ENCODE measurements around the gene ZNF491.

Gene ZNF491

DNA sequence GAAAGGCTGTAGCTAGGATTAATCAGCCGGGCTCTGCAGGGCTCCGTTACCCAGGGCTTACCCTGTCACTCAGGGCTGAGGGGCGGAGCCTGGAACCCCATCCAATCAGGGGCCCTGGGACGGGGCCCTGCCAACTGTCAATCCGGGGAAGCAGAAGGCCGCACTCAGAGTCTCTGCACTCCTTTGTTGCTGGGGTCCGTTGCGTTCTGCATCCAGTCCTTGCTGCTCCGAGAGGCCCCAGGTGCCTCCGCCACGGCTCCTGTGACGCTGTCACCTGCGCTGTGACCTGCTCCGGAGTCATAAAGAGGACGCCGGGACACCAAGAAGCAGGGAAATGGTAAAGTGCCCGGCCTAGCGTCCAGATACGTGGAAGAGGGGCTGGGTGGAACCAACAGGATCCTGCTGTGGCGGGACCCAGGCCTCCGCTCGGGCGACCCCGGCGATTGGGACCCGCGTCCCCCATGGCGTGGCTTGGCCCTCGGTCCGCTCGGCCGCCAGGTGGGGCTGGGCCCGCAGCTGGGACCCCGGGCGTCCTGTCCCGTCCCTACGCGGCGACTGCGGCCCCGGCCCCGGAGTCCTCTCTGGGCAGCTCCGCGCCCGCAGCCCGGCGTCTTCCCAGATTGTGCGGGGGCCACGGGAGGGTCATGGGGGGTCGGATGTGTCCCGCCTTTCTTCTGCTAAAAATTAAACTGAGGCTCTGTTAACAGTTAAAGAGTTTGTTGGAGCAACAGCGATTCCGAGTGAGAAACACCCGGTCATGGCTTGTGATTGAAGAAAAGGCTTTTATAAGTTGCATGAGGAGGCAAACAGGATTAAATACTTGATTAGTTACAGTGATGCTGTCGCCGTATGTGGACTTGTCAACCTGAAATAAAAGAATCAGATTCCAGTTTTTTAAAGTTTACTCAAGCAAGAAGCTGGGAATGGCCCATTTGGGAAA, at the start of gene ZNF491:
Gene ZNF491, plus strand, starts transcription at position 133 of the 940 bp plus-strand sequence. CDS start 7,431 bp downstream, outside the sequence.
- TF ChIP-seq POLR2AphosphoS5 (IDR thresholded peaks at IDR 0.05; ENCODE audit: borderline replicate concordance, low read depth, low read length) (peak; percentile 46; the same call in 1 of the 2 replicates), FOXP2 (optimal IDR thresholded peaks at IDR 0.05; ENCODE audit: control extremely low read depth, extremely low read length, insufficient read depth) (no peak), EZH2 (IDR thresholded peaks at IDR 0.05) (no peak)
- H3K9me3 ChIP-seq (ENCODE audit: low read depth, low read length), result 0 out of 2 replicates have a peak, but pooled peaks cover 4% of the 10 kb centered on the region
- DNase-seq (ENCODE audit: low read depth, low spot score), result no peak
- H3K4me3 ChIP-seq, result peak within 1 kb of the TSS; percentile 72
- H3K36me3 ChIP-seq (ENCODE audit: insufficient read depth, low read length), result no peaks in the 10 kb centered on the region
- H3K27ac ChIP-seq, result no peak within 1 kb of the TSS
- H3K9ac ChIP-seq (ENCODE audit: insufficient read length), result no peak within 1 kb of the TSS

GRCh38 chr19:11749751-11750150, 48.6 kb upstream of the ZNF491 start:
- no peak for TF ChIP-seq EZH2 (IDR thresholded peaks at IDR 0.05)
- TF ChIP-seq POLR2AphosphoS5 (IDR thresholded peaks at IDR 0.05; ENCODE audit: borderline replicate concordance, low read depth, low read length), result no peak
- TF ChIP-seq FOXP2 (optimal IDR thresholded peaks at IDR 0.05; ENCODE audit: control extremely low read depth, extremely low read length, insufficient read depth), result no peak

DNA sequence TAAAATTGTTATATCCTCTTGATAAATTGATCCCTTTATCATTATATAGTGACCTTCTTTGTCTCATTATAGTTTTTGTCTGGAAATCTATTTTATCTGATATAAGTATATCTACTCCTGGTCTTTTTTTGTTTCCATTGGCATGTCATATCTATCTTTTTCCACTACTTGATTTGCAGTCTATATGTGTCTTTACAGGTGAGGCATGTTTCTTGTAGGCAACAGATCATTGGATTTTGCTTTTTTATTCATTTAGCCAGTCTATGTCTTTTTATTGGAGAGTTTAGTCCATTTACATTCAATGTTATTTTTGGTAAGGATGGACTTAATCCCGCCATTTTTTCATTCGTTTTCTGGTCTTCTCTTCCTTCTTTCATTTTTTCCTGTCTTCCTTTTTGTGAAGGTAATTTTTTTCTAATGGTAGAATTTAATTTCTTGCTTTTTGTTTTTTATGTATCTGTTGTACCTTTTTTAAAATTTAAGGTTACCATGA, 46.0 kb upstream of the ZNF491 start:
- Histone ChIP-seq H3K27ac (no peak overlapping the region), H3K9ac (ENCODE audit: insufficient read length) (no peak overlapping the region), H3K4me3 (no peak overlapping the region), H3K36me3 (ENCODE audit: insufficient read depth, low read length) (no peaks in the 10 kb centered on the region), H3K9me3 (ENCODE audit: low read depth, low read length) (peaks cover 13% of the 10 kb centered on the region; the same call in 1 of the 2 replicates)
- no peak for TF ChIP-seq POLR2AphosphoS5 (IDR thresholded peaks at IDR 0.05; ENCODE audit: borderline replicate concordance, low read depth, low read length)
- TF ChIP-seq EZH2 (IDR thresholded peaks at IDR 0.05), result no peak
- TF ChIP-seq FOXP2 (optimal IDR thresholded peaks at IDR 0.05; ENCODE audit: control extremely low read depth, extremely low read length, insufficient read depth), result no peak
- DNase-seq (ENCODE audit: low read depth, low spot score), result no peak

More at GRCh38 chr19:11749751-11750150, 48.6 kb upstream of the ZNF491 start:
- DNase-seq (ENCODE audit: low read depth, low spot score), result no peak
- H3K9me3 ChIP-seq (ENCODE audit: low read depth, low read length), result 0 out of 2 replicates have a peak, but pooled peaks cover 14% of the 10 kb centered on the region
- no peak overlapping the region for H3K4me3 ChIP-seq
- no peaks in the 10 kb centered on the region for H3K36me3 ChIP-seq (ENCODE audit: insufficient read depth, low read length)
- no peak overlapping the region for H3K9ac ChIP-seq (ENCODE audit: insufficient read length)
- no peak overlapping the region for H3K27ac ChIP-seq

DNA sequence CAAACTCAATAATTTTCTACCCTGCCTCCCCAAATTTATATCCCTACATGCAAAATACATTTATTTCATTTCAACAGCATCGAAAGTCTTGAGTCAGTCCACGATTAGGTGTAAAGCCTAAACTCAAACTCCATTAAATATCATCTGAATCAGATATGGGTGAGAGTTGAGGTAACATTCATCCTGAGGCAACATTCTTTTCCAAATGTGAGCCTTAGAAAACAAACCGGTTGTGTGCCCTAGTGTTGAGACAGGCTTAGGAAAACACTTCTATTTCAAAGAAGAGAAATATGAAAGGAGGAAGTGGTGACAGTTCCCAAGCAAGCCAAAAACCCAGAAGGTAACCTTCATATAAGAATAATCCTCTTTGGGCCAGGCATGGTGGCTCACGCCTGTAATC, 43.7 kb upstream of the ZNF491 start:
- TF ChIP-seq EZH2 (IDR thresholded peaks at IDR 0.05) (no peak), POLR2AphosphoS5 (IDR thresholded peaks at IDR 0.05; ENCODE audit: borderline replicate concordance, low read depth, low read length) (no peak), FOXP2 (optimal IDR thresholded peaks at IDR 0.05; ENCODE audit: control extremely low read depth, extremely low read length, insufficient read depth) (no peak)
- Histone ChIP-seq H3K36me3 (ENCODE audit: insufficient read depth, low read length) (no peaks in the 10 kb centered on the region), H3K9ac (ENCODE audit: insufficient read length) (no peak overlapping the region), H3K9me3 (ENCODE audit: low read depth, low read length) (peaks cover 4% of the 10 kb centered on the region; the same call in 1 of the 2 replicates), H3K27ac (no peak overlapping the region), H3K4me3 (no peak overlapping the region)
- no peak for DNase-seq (ENCODE audit: low read depth, low spot score)

DNA sequence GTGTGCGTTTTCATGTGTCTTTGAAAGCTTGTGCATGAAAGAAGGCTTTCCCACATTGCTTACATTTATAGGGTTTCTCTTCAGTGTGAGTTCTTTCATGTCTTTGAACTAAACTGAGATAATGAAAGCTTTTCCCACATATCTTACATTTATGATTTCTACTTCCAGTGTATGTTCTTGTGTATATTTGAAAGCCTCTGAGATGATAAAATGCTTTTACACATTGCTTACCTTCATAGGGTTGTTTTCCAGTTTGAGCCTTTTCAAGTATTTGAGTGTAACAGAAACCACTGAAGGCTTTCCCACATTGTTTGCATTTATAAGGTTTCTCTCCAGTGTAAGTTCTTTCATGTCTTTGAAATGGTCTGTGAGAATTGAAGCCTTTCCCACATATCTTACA, 41.4 kb upstream of the ZNF491 start:
- no peaks in the 10 kb centered on the region; the same call in 1 of the 2 replicates for H3K9me3 ChIP-seq (ENCODE audit: low read depth, low read length)
- H3K9ac ChIP-seq (ENCODE audit: insufficient read length), result no peak overlapping the region
- TF ChIP-seq POLR2AphosphoS5 (IDR thresholded peaks at IDR 0.05; ENCODE audit: borderline replicate concordance, low read depth, low read length) (no peak), FOXP2 (optimal IDR thresholded peaks at IDR 0.05; ENCODE audit: control extremely low read depth, extremely low read length, insufficient read depth) (no peak), EZH2 (IDR thresholded peaks at IDR 0.05) (no peak)
- H3K4me3 ChIP-seq, result no peak overlapping the region
- H3K36me3 ChIP-seq (ENCODE audit: insufficient read depth, low read length), result no peaks in the 10 kb centered on the region
- DNase-seq (ENCODE audit: low read depth, low spot score), result no peak
- H3K27ac ChIP-seq, result no peak overlapping the region

- H3K9me3 ChIP-seq (ENCODE audit: low read depth, low read length), result no peaks in the 10 kb centered on the region; the same call in 1 of the 2 replicates
- no peak for TF ChIP-seq POLR2AphosphoS5 (IDR thresholded peaks at IDR 0.05; ENCODE audit: borderline replicate concordance, low read depth, low read length)
- TF ChIP-seq FOXP2 (optimal IDR thresholded peaks at IDR 0.05; ENCODE audit: control extremely low read depth, extremely low read length, insufficient read depth), result no peak
- no peak for TF ChIP-seq EZH2 (IDR thresholded peaks at IDR 0.05)
- H3K4me3 ChIP-seq, result no peak overlapping the region
- no peak overlapping the region for H3K27ac ChIP-seq
- no peak for DNase-seq (ENCODE audit: low read depth, low spot score)
- no peaks in the 10 kb centered on the region for H3K36me3 ChIP-seq (ENCODE audit: insufficient read depth, low read length)
- H3K9ac ChIP-seq (ENCODE audit: insufficient read length), result no peak overlapping the region
Measured at GRCh38 chr19:11759805-11760204, 38.5 kb upstream of the ZNF491 start.

- Histone ChIP-seq H3K4me3 (no peak overlapping the region), H3K9ac (ENCODE audit: insufficient read length) (no peak overlapping the region), H3K9me3 (ENCODE audit: low read depth, low read length) (no peaks in the 10 kb centered on the region), H3K36me3 (ENCODE audit: insufficient read depth, low read length) (no peaks in the 10 kb centered on the region), H3K27ac (no peak overlapping the region)
- no peak for TF ChIP-seq EZH2 (IDR thresholded peaks at IDR 0.05)
- TF ChIP-seq FOXP2 (optimal IDR thresholded peaks at IDR 0.05; ENCODE audit: control extremely low read depth, extremely low read length, insufficient read depth), result no peak
- no peak for TF ChIP-seq POLR2AphosphoS5 (IDR thresholded peaks at IDR 0.05; ENCODE audit: borderline replicate concordance, low read depth, low read length)
- no peak for DNase-seq (ENCODE audit: low read depth, low spot score)
Measured at GRCh38 chr19:11763117-11763516, 35.2 kb upstream of the ZNF491 start.

DNA sequence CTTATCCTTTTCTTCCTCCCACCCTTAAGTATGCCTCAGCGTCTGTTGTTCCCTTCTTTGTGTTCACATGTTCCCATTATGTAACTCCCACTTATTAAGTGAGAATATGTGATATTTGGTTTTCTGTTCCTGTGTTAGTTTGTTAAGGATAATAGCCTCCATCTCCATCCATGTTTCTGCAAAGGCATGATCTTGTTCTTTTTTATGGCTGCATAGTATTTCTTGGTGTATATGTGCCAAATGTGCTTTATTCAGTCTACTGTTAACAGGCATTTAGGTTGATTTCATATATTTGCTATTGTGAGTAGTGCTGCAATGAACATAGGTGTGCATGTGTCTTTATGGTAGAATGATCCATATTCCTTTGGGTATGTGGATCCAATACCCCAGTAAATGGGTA, 34.7 kb upstream of the ZNF491 start:
- TF ChIP-seq FOXP2 (optimal IDR thresholded peaks at IDR 0.05; ENCODE audit: control extremely low read depth, extremely low read length, insufficient read depth), result no peak
- TF ChIP-seq EZH2 (IDR thresholded peaks at IDR 0.05), result no peak
- TF ChIP-seq POLR2AphosphoS5 (IDR thresholded peaks at IDR 0.05; ENCODE audit: borderline replicate concordance, low read depth, low read length), result no peak
- H3K36me3 ChIP-seq (ENCODE audit: insufficient read depth, low read length), result no peaks in the 10 kb centered on the region
- no peak overlapping the region for H3K9ac ChIP-seq (ENCODE audit: insufficient read length)
- DNase-seq (ENCODE audit: low read depth, low spot score), result no peak
- H3K4me3 ChIP-seq, result no peak overlapping the region
- H3K9me3 ChIP-seq (ENCODE audit: low read depth, low read length), result no peaks in the 10 kb centered on the region
- no peak overlapping the region for H3K27ac ChIP-seq
